GM06990 (cell line): ENCODE measurements around the gene PRR23E.

ENCODE experiments used
- DNase-seq: peaks from one replicate; pipeline ENCODE4 v3.0.0-alpha.2; 2011; ENCODE audit not compliant: insufficient read length; ENCODE audit errors: extremely low read depth
- H3K27me3 ChIP-seq: replicated peaks from 2 replicates; pipeline ENCODE4 v1.6.0; 2011; ENCODE audit warnings: low read length; ENCODE audit not compliant: control insufficient read depth, insufficient read depth
- H3K36me3 ChIP-seq: 2 replicates; pipeline ENCODE4 v1.5.1; 2011; ENCODE audit warnings: low read length; ENCODE audit not compliant: control insufficient read depth, insufficient read depth
- H3K4me3 ChIP-seq: replicated peaks from 2 replicates; pipeline ENCODE4 v1.5.1; 2011; ENCODE audit warnings: low read depth, mild to moderate bottlenecking, control low read depth, low read length
- TF ChIP-seq, protein P1 (sequence below): IDR thresholded peaks from 2 replicates; pipeline ENCODE4 v1.5.1; 2011; ENCODE audit warnings: low read length, control low read depth, mild to moderate bottlenecking, inconsistent platforms; ENCODE audit not compliant: insufficient read depth, poor library complexity, severe bottlenecking

Gene PRR23E

GRCh38 chr3:127222664-127223063 lies 29.7 kb downstream of the PRR23E start:
- TF ChIP-seq, protein P1, sequence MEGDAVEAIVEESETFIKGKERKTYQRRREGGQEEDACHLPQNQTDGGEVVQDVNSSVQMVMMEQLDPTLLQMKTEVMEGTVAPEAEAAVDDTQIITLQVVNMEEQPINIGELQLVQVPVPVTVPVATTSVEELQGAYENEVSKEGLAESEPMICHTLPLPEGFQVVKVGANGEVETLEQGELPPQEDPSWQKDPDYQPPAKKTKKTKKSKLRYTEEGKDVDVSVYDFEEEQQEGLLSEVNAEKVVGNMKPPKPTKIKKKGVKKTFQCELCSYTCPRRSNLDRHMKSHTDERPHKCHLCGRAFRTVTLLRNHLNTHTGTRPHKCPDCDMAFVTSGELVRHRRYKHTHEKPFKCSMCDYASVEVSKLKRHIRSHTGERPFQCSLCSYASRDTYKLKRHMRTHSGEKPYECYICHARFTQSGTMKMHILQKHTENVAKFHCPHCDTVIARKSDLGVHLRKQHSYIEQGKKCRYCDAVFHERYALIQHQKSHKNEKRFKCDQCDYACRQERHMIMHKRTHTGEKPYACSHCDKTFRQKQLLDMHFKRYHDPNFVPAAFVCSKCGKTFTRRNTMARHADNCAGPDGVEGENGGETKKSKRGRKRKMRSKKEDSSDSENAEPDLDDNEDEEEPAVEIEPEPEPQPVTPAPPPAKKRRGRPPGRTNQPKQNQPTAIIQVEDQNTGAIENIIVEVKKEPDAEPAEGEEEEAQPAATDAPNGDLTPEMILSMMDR: no peak
- Histone ChIP-seq H3K4me3 (no peak overlapping the region), H3K36me3 (no peaks in the 10 kb centered on the region; the same call in 1 of the 2 replicates), H3K27me3 (no peaks in the 10 kb centered on the region)
- no peak for DNase-seq

- DNase-seq: no peak
- TF ChIP-seq, protein P1: no peak
- Histone ChIP-seq H3K4me3 (no peak overlapping the region), H3K36me3 (no peaks in the 10 kb centered on the region; the same call in 1 of the 2 replicates), H3K27me3 (no peaks in the 10 kb centered on the region)
These were observed 31.2 kb downstream of the PRR23E start for GRCh38 chr3:127224118-127224517.

GRCh38 chr3:127226457-127226856 lies 33.5 kb downstream of the PRR23E start:
- Histone ChIP-seq H3K4me3 (no peak overlapping the region), H3K27me3 (no peaks in the 10 kb centered on the region), H3K36me3 (no peaks in the 10 kb centered on the region; the same call in 1 of the 2 replicates)
- DNase-seq: no peak
- TF ChIP-seq, protein P1: no peak

- Histone ChIP-seq H3K4me3 (no peak overlapping the region), H3K36me3 (no peaks in the 10 kb centered on the region; the same call in 1 of the 2 replicates), H3K27me3 (no peaks in the 10 kb centered on the region)
- TF ChIP-seq, protein P1: no peak
- no peak for DNase-seq
These were observed 34.3 kb downstream of the PRR23E start for GRCh38 chr3:127226946-127227842.

DNA sequence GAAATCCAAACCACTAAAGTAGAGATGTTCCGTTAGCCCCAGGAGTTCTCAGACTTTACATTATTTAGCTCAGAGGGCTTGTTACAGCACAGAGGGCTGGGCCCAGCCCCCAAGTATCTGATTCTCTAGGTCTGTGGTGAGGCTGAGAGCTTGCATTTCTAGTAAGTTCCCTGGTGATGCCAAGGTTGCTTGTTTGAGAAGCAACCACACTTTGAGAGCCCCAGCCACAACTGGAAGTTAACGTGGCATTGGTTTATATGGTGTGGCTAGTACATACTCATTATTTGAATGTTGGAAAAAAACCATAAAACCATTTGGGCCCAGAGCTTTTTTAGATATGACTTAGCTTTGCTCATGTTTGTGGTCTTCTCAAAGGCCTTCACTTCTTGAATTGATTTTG lies 35.9 kb downstream of the PRR23E start:
- TF ChIP-seq, protein P1: no peak

More for the DNA sequence above, 35.9 kb downstream of the PRR23E start:
- no peaks in the 10 kb centered on the region for H3K36me3 ChIP-seq
- H3K27me3 ChIP-seq: no peaks in the 10 kb centered on the region
- no peak overlapping the region for H3K4me3 ChIP-seq
- DNase-seq: no peak
